ENCODE results near the gene SEC11C. TPM values are rescaled to one million over a fixed set of nuclear protein-coding genes. Genes with fewer than 3 reads are reported as not detected.

The SEC11C gene
- total and polyA plus RNA-seq, 2 donors (not counting 1 experiment from before 2014, with no cell fraction given), result 29.0 to 76.8 TPM

- WGBS (ENCODE audit: insufficient coverage), result 60% methylated on average over 2 of the region's 5 CpGs
- Histone ChIP-seq H2AFZ (ENCODE audit: insufficient read depth, low read depth, low read length, poor library complexity, severe bottlenecking) (no peak overlapping the region), H3K9ac (ENCODE audit: low read length) (no peak overlapping the region), H3K9me3 (ENCODE audit: control extremely low read depth in 1 of 3, control insufficient read depth in 2 of 3, insufficient read depth in 1 of 3, low read length in 2 of 3) (no peaks in the 10 kb centered on the region), H3K4me2 (replicated peaks; ENCODE audit: low read depth, low read length, poor library complexity, severe bottlenecking) (no peak overlapping the region), H3K79me2 (ENCODE audit: control insufficient read depth, insufficient read depth, low read length) (no peaks in the 10 kb centered on the region), H3K36me3 (replicated peaks in 1 of 2; ENCODE audit: control extremely low read depth in 1 of 2, control insufficient read depth in 1 of 2, extremely low read depth in 1 of 2, insufficient read depth in 2 of 2, low read length in 1 of 2) (no peaks in the 10 kb centered on the region), H4K20me1 (ENCODE audit: control insufficient read depth, insufficient read depth, low read length, poor library complexity, severe bottlenecking) (no peaks in the 10 kb centered on the region), H3K27me3 (replicated peaks in 1 of 4; ENCODE audit: control extremely low read depth in 1 of 4, control insufficient read depth in 3 of 4, insufficient read depth in 4 of 4, low read length in 3 of 4) (peaks cover 0 to 10% (median 5%) of the 10 kb centered on the region in 4 experiments), H3K4me1 (ENCODE audit: control insufficient read depth in 2 of 2, insufficient read depth in 2 of 2, low read length in 2 of 2) (no peaks in the 10 kb centered on the region), H3K4me3 (ENCODE audit: control extremely low read depth in 1 of 5, extremely low read depth in 1 of 5, insufficient read depth in 1 of 5, low read depth in 2 of 5, low read length in 4 of 5) (no peak overlapping the region), H3K27ac (ENCODE audit: low read length in 2 of 2) (no peak overlapping the region)
- CTCF ChIA-PET, result interaction anchor here (0.5 to 2.0 kb wide), 2 partner anchors 13 to 1278 kb away, joined by 3 to 4 read pairs; no protein-coding TSS in a partner anchor
- Mint-ChIP-seq H3K27ac (no peak overlapping the region), H3K4me1 (no peaks in the 10 kb centered on the region), H3K4me3 (no peak overlapping the region), H3K9me3 (ENCODE audit: insufficient read depth) (no peaks in the 10 kb centered on the region), H3K27me3 (peaks cover 35% of the 10 kb centered on the region)
- POLR2A ChIA-PET, result no interaction called here
- no peak for ATAC-seq (ENCODE audit: low read depth)
- TF ChIP-seq CTCF (IDR thresholded peaks at IDR 0.05) (no peak), EZH2 (IDR thresholded peaks at IDR 0.05; ENCODE audit: borderline replicate concordance, insufficient read depth, low read depth, low read length, poor library complexity, severe bottlenecking) (no peak)
- intact Hi-C loops (cut with micrococcal nuclease), result no loop called here
- no peak for DNase-seq
Measured at GRCh38 chr18:59123588-59124369, 15.9 kb upstream of the SEC11C start.

GRCh38 chr18:59124370-59124704, 15.3 kb upstream of the SEC11C start:
- DNase-seq, result no peak
- H3K9me3 Mint-ChIP-seq (ENCODE audit: insufficient read depth), result no peaks in the 10 kb centered on the region
- H3K9ac ChIP-seq (ENCODE audit: low read length), result no peak overlapping the region
- peaks cover 0 to 12% (median 5%) of the 10 kb centered on the region in 4 experiments for H3K27me3 ChIP-seq (replicated peaks in 1 of 4; ENCODE audit: control extremely low read depth in 1 of 4, control insufficient read depth in 3 of 4, insufficient read depth in 4 of 4, low read length in 3 of 4)
- H2AFZ ChIP-seq (ENCODE audit: insufficient read depth, low read depth, low read length, poor library complexity, severe bottlenecking), result no peak overlapping the region
- no peak for TF ChIP-seq EZH2 (IDR thresholded peaks at IDR 0.05; ENCODE audit: borderline replicate concordance, insufficient read depth, low read depth, low read length, poor library complexity, severe bottlenecking)
- no peak for TF ChIP-seq CTCF (IDR thresholded peaks at IDR 0.05)
- no peak for ATAC-seq (ENCODE audit: low read depth)
- no peaks in the 10 kb centered on the region for H3K79me2 ChIP-seq (ENCODE audit: control insufficient read depth, insufficient read depth, low read length)
- peaks cover 35% of the 10 kb centered on the region for H3K27me3 Mint-ChIP-seq
- no peaks in the 10 kb centered on the region for H3K4me1 ChIP-seq (ENCODE audit: control insufficient read depth in 2 of 2, insufficient read depth in 2 of 2, low read length in 2 of 2)
- WGBS (ENCODE audit: insufficient coverage), result no CpG with 5 or more reads among the region's 1 CpG
- no peak overlapping the region for H3K27ac ChIP-seq (ENCODE audit: low read length in 2 of 2)
- H3K36me3 ChIP-seq (replicated peaks in 1 of 2; ENCODE audit: control extremely low read depth in 1 of 2, control insufficient read depth in 1 of 2, extremely low read depth in 1 of 2, insufficient read depth in 2 of 2, low read length in 1 of 2), result no peaks in the 10 kb centered on the region
- no peaks in the 10 kb centered on the region for H3K9me3 ChIP-seq (ENCODE audit: control extremely low read depth in 1 of 3, control insufficient read depth in 2 of 3, insufficient read depth in 1 of 3, low read length in 2 of 3)
- no peak overlapping the region for H3K27ac Mint-ChIP-seq
- H3K4me3 Mint-ChIP-seq, result no peak overlapping the region
- no peak overlapping the region for H3K4me3 ChIP-seq (ENCODE audit: control extremely low read depth in 1 of 5, extremely low read depth in 1 of 5, insufficient read depth in 1 of 5, low read depth in 2 of 5, low read length in 4 of 5)
- intact Hi-C loops (cut with micrococcal nuclease), result no loop called here
- ChIA-PET POLR2A (no interaction called here), CTCF (interaction anchor here (1.1 to 2.0 kb wide), 2 partner anchors 14 to 39 kb away, joined by 4 read pairs; no protein-coding TSS in a partner anchor)
- H3K4me2 ChIP-seq (replicated peaks; ENCODE audit: low read depth, low read length, poor library complexity, severe bottlenecking), result no peak overlapping the region
- H4K20me1 ChIP-seq (ENCODE audit: control insufficient read depth, insufficient read depth, low read length, poor library complexity, severe bottlenecking), result no peaks in the 10 kb centered on the region
- H3K4me1 Mint-ChIP-seq, result no peaks in the 10 kb centered on the region

Measured in B cell (primary cell).